KMS-11 (cell line): ENCODE data around the gene ARHGEF6.

Experiments
- H2AFZ ChIP-seq: fragments of 200-600 bp; sonication (generic); 2 replicates; pipeline ENCODE4 v1.6.1; 2016; ENCODE audit warnings: antibody characterized with exemption, mixed run types, low read depth
- H3K27ac ChIP-seq: fragments of 200-600 bp; sonication (generic); 2 replicates; pipeline ENCODE4 v1.6.1; 2016; ENCODE audit warnings: mild to moderate bottlenecking, mixed run types
- H3K27me3 ChIP-seq: fragments of 200-600 bp; sonication (generic); 2 replicates; pipeline ENCODE4 v1.6.1; 2017; ENCODE audit warnings: mild to moderate bottlenecking, low read depth, mixed run types, moderate library complexity; ENCODE audit not compliant: insufficient read depth
- H3K36me3 ChIP-seq: fragments of 200-600 bp; sonication (generic); 2 replicates; pipeline ENCODE4 v1.6.1; 2017; ENCODE audit warnings: mild to moderate bottlenecking, mixed run types; ENCODE audit not compliant: insufficient read depth
- H3K4me1 ChIP-seq: fragments of 200-600 bp; sonication (generic); 2 replicates; pipeline ENCODE4 v1.6.1; 2016; ENCODE audit warnings: mild to moderate bottlenecking, low read depth, mixed run types; ENCODE audit not compliant: poor library complexity, severe bottlenecking
- H3K4me2 ChIP-seq: fragments of 200-600 bp; sonication (generic); 2 replicates; pipeline ENCODE4 v1.7.0; 2016; ENCODE audit warnings: mild to moderate bottlenecking, mixed run types
- H3K4me3 ChIP-seq: fragments of 200-600 bp; sonication (generic); IDR thresholded peaks from 2 replicates; pipeline ENCODE4 v1.6.1; 2017; ENCODE audit warnings: low read depth, low read length, mixed read lengths; ENCODE audit not compliant: insufficient read depth
- H3K79me2 ChIP-seq: fragments of 200-600 bp; sonication (generic); 2 replicates; pipeline ENCODE4 v1.6.1; 2016; ENCODE audit warnings: low read depth, mixed run types; ENCODE audit not compliant: insufficient read depth
- H3K9ac ChIP-seq: fragments of 200-600 bp; sonication (generic); 2 replicates; pipeline ENCODE4 v1.6.1; 2016; ENCODE audit warnings: mild to moderate bottlenecking, mixed run types
- H4K20me1 ChIP-seq: fragments of 200-600 bp; sonication (generic); 2 replicates; pipeline ENCODE4 v1.6.1; 2016; ENCODE audit warnings: mild to moderate bottlenecking, mixed run types; ENCODE audit not compliant: insufficient read depth
- CTCF ChIP-seq: fragments of 200-600 bp; sonication (generic); conservative IDR thresholded peaks from 2 replicates; pipeline ENCODE4 v1.6.1; 2017; ENCODE audit warnings: low read depth, mild to moderate bottlenecking, antibody characterized with exemption, low read length, moderate library complexity, mixed read lengths

Gene ARHGEF6

DNA sequence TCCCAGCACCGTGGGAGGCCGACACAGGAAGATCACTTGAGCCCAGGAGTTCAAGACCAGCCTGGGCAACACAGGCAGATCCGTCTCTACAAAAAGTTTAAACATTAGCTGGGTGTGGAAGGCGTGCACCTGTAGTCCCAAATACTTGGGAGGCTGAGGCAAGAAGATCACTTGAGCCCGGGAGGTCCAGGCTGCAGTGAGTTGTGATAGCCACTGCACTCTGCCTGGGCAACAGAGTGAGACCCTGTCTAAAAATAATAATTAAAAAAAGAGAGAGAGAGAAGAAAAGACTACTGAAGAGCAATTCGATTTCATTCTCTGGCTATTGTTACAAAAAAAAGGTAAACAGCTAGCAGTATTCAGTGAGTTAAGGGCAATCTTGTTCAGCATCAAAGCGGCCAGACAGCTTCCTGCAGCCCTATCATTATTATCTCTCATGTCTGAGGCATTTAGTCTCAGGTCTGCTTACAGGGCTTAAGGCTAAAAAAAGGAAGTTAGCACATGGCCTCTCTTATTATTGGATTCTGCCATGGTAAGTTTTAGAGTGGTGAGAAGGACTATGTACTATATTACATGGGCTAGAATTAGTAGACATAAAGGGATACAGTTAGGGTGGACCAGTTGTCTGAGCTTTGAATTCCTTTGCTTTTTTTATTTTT lies 37.9 kb downstream of the ARHGEF6 start:
- H3K36me3 ChIP-seq = no peaks in the 10 kb centered on the region
- no peak overlapping the region for H3K9ac ChIP-seq
- no peak overlapping the region for H3K27ac ChIP-seq
- TF ChIP-seq CTCF = no peak
- no peaks in the 10 kb centered on the region for H3K27me3 ChIP-seq
- H3K4me1 ChIP-seq = no peaks in the 10 kb centered on the region
- no peaks in the 10 kb centered on the region for H3K79me2 ChIP-seq
- H3K4me3 ChIP-seq = no peak overlapping the region
- H4K20me1 ChIP-seq = no peaks in the 10 kb centered on the region
- no peak overlapping the region for H3K4me2 ChIP-seq
- no peak overlapping the region for H2AFZ ChIP-seq

- no peaks in the 10 kb centered on the region for H3K36me3 ChIP-seq
- no peak for TF ChIP-seq CTCF
- no peak overlapping the region for H3K4me2 ChIP-seq
Observed at GRCh38 chrX:136738049-136738729, 42.5 kb downstream of the ARHGEF6 start.

GRCh38 chrX:136736690-136737089 lies 44.0 kb downstream of the ARHGEF6 start:
- Histone ChIP-seq H3K79me2 (no peaks in the 10 kb centered on the region), H3K36me3 (no peaks in the 10 kb centered on the region), H3K4me1 (no peaks in the 10 kb centered on the region), H2AFZ (no peak overlapping the region), H3K27ac (no peak overlapping the region), H3K4me3 (no peak overlapping the region), H3K9ac (no peak overlapping the region), H4K20me1 (no peaks in the 10 kb centered on the region), H3K4me2 (no peak overlapping the region), H3K27me3 (no peaks in the 10 kb centered on the region)
- TF ChIP-seq CTCF = no peak

More at GRCh38 chrX:136738049-136738729, 42.5 kb downstream of the ARHGEF6 start:
- no peaks in the 10 kb centered on the region for H3K79me2 ChIP-seq
- no peaks in the 10 kb centered on the region for H3K27me3 ChIP-seq
- no peaks in the 10 kb centered on the region for H3K4me1 ChIP-seq
- no peak overlapping the region for H3K9ac ChIP-seq
- H3K4me3 ChIP-seq = no peak overlapping the region
- no peak overlapping the region for H2AFZ ChIP-seq
- H3K27ac ChIP-seq = no peak overlapping the region
- H4K20me1 ChIP-seq = no peaks in the 10 kb centered on the region

- no peaks in the 10 kb centered on the region for H3K27me3 ChIP-seq
- no peak overlapping the region for H2AFZ ChIP-seq
- no peak overlapping the region for H3K27ac ChIP-seq
- no peak overlapping the region for H3K4me3 ChIP-seq
- no peak for TF ChIP-seq CTCF
- H4K20me1 ChIP-seq = no peaks in the 10 kb centered on the region
- H3K4me1 ChIP-seq = no peaks in the 10 kb centered on the region
- no peaks in the 10 kb centered on the region for H3K79me2 ChIP-seq
- H3K36me3 ChIP-seq = no peaks in the 10 kb centered on the region
- no peak overlapping the region for H3K4me2 ChIP-seq
- H3K9ac ChIP-seq = no peak overlapping the region
Observed at GRCh38 chrX:136735601-136736000, 45.1 kb downstream of the ARHGEF6 start.
